CD4-positive, alpha-beta memory T cell (primary cell): ENCODE measurements around the gene CHRNA4. TPM values are rescaled to one million over a fixed set of nuclear protein-coding genes. Genes with fewer than 3 reads are reported as not detected.

Experiments used
- CTCF ChIA-PET: fragments of 350-600 bp; sonication (Branson Sonifier 250); formaldehyde crosslinking; loops from one replicate; lab custom pipeline; 2021; ENCODE audit warnings: inconsistent platforms; ENCODE audit not compliant: partially characterized antibody; lab: Charles Lee
- POLR2A ChIA-PET: fragments of 350-600 bp; sonication (Branson Sonifier 250); formaldehyde crosslinking; loops from one replicate; lab custom pipeline; 2021; ENCODE audit not compliant: partially characterized antibody; lab: Charles Lee
- DNase-seq, 5 donors: peaks; one replicate each; pipeline versions ENCODE4 v3.0.0 to v3.0.0-alpha.2; 2020 to 2022; ENCODE audit warnings: mixed read lengths in 1 of 5
- H3K27ac ChIP-seq: one replicate; pipeline ENCODE4 v1.7.0; 2013; ENCODE audit warnings: low read depth, low read length
- H3K27me3 ChIP-seq: 2 replicates; pipeline ENCODE4 v1.7.0; 2013; ENCODE audit warnings: mild to moderate bottlenecking, low read length, moderate library complexity; ENCODE audit not compliant: insufficient read depth
- H3K36me3 ChIP-seq: 2 replicates; pipeline ENCODE4 v1.7.0; 2013; ENCODE audit warnings: mild to moderate bottlenecking, low read length, moderate library complexity; ENCODE audit not compliant: insufficient read depth
- H3K4me1 ChIP-seq: 2 replicates; pipeline ENCODE4 v1.7.0; 2013; ENCODE audit warnings: mild to moderate bottlenecking, low read length, moderate library complexity; ENCODE audit not compliant: insufficient read depth
- H3K4me3 ChIP-seq, 2 donors: one replicate each; pipeline ENCODE4 v1.7.0; 2013; ENCODE audit warnings: low read length in 2 of 2, mild to moderate bottlenecking in 1 of 2
- H3K9me3 ChIP-seq, 2 donors: one replicate each; pipeline ENCODE4 v1.7.0; 2013; ENCODE audit warnings: low read length in 2 of 2, control low read depth in 1 of 2; ENCODE audit not compliant: control insufficient read depth in 1 of 2
- H3K27ac Mint-ChIP-seq, 7 donors: one replicate each; pipeline ENCODE4 v1.8.0; 2020 to 2021; ENCODE audit warnings: mixed read lengths in 7 of 7, mild to moderate bottlenecking in 6 of 7, inconsistent platforms in 3 of 7, moderate library complexity in 3 of 7
- H3K27me3 Mint-ChIP-seq, 2 donors: one replicate each; pipeline ENCODE4 v1.8.0; 2020 to 2021; ENCODE audit warnings: mixed read lengths in 2 of 2
- H3K36me3 Mint-ChIP-seq, 2 donors: one replicate each; pipeline ENCODE4 v1.8.0; 2020 to 2021; ENCODE audit warnings: mixed read lengths in 2 of 2, inconsistent platforms in 1 of 2, mild to moderate bottlenecking in 1 of 2
- H3K4me1 Mint-ChIP-seq, 4 donors: one replicate each; pipeline ENCODE4 v1.8.0; 2020 to 2021; ENCODE audit warnings: mixed read lengths in 4 of 4, mild to moderate bottlenecking in 1 of 4
- H3K4me3 Mint-ChIP-seq, 8 donors: one replicate each; pipeline ENCODE4 v1.8.0; 2020 to 2021; ENCODE audit warnings: mixed read lengths in 8 of 8, mild to moderate bottlenecking in 7 of 8, moderate library complexity in 6 of 8, inconsistent platforms in 3 of 8
- H3K9me3 Mint-ChIP-seq, 8 donors: one replicate each; pipeline ENCODE4 v1.8.0; 2020 to 2021; ENCODE audit warnings: mixed read lengths in 8 of 8, mild to moderate bottlenecking in 5 of 8, inconsistent platforms in 3 of 8, moderate library complexity in 1 of 8
- intact Hi-C: fragments of 100-400 bp; cut with micrococcal nuclease; formaldehyde crosslinking; loops from one replicate; pipeline ENCODE4 v1.15.1; 2023
- polyA plus RNA-seq, 2 donors: library from polyadenylated mRNA; unstranded; fragments of 300-500 nt; fragmentation: Illumina TruSeq; gene quantifications; one replicate each; pipeline ENCODE4 v1.2.3, GENCODE V29; 2021
- total RNA-seq, 2 experiments: library from RNA; stranded (reverse); gene quantifications; one replicate each; pipeline ENCODE4 v1.2.3, GENCODE V29; 2021

CHRNA4 gene
- total and polyA plus RNA-seq, 4 experiments from 2014 or later: not detected

DNA sequence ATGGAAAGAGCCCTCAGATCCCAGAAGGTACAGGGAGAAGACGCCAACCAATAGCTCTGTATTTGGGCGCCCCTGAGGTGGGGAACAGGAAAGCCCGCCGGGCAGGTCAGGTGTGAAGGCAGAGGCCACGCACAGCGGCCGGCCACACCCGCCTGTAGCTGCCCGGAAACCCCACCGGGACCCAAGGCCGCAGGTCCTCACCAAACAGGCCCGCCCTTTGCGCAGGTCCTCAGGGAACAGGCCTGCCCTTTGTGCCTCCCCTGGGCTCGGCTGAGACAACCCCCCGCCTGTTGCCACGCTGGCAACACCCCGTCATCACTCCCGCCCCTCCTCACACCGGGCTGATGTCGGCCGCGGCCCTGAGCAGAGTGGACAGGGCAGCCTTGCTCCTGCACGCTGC, 44.9 kb upstream of the CHRNA4 start:
- Mint-ChIP-seq H3K4me1 (peaks cover 0 to 5% (median 1%) of the 10 kb centered on the region in 4 donors), H3K9me3 (peaks cover 0 to 2% (median 0%) of the 10 kb centered on the region in 8 donors), H3K36me3 (no peaks in the 10 kb centered on the region), H3K27ac (no peak overlapping the region), H3K27me3 (peaks cover 0 to 2% of the 10 kb centered on the region in 2 donors), H3K4me3 (no peak overlapping the region)
- Histone ChIP-seq H3K27me3 (no peaks in the 10 kb centered on the region), H3K4me3 (no peak overlapping the region), H3K27ac (no peak overlapping the region), H3K9me3 (no peaks in the 10 kb centered on the region), H3K4me1 (no peaks in the 10 kb centered on the region), H3K36me3 (no peaks in the 10 kb centered on the region)
- ChIA-PET POLR2A (no interaction called here), CTCF (no interaction called here)
- DNase-seq: no peak
- intact Hi-C loops: no loop called here

DNA sequence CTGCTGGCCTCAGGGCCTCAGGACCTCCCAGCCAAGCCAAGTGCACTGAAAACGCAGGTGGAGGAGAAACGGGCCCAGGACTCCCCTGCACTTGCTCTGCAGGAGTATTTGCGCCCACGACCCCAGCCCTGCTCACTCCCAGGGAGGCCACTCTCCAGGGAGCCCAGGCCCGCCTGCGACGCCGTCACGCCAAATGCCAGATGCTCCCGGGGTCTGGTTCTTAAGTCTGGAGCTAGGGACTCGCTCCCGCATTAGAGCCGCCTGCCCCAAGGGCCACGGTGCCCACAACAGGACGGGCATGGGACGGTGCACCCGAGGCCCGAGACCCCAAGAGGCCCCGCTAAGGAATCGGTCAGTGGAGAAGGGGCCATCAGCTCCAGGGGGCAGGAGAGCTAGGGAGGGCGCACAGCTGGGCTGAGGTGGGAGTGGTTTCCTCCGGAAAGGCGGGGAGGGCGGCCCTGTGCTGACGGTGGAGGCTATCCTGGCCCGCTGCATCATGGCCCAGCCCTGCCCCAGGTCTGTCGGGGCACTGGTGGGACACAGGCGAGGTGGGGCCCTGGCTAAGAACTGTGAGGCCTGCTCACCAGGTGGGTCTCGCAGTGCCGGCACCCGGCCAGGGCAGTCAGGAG, 44.1 kb upstream of the CHRNA4 start:
- Histone ChIP-seq H3K27ac (no peak overlapping the region), H3K9me3 (no peaks in the 10 kb centered on the region), H3K27me3 (no peaks in the 10 kb centered on the region), H3K36me3 (no peaks in the 10 kb centered on the region), H3K4me1 (no peaks in the 10 kb centered on the region), H3K4me3 (no peak overlapping the region)
- Mint-ChIP-seq H3K27ac (no peak overlapping the region), H3K27me3 (peaks cover 2 to 5% of the 10 kb centered on the region in 2 donors), H3K9me3 (peaks cover 0 to 2% (median 0%) of the 10 kb centered on the region in 8 donors), H3K4me3 (no peak overlapping the region), H3K36me3 (no peaks in the 10 kb centered on the region), H3K4me1 (peaks cover 0 to 5% (median 1%) of the 10 kb centered on the region in 4 donors)
- CTCF ChIA-PET: no interaction called here
- POLR2A ChIA-PET: no interaction called here
- DNase-seq: no peak
- intact Hi-C loops: no loop called here

DNA sequence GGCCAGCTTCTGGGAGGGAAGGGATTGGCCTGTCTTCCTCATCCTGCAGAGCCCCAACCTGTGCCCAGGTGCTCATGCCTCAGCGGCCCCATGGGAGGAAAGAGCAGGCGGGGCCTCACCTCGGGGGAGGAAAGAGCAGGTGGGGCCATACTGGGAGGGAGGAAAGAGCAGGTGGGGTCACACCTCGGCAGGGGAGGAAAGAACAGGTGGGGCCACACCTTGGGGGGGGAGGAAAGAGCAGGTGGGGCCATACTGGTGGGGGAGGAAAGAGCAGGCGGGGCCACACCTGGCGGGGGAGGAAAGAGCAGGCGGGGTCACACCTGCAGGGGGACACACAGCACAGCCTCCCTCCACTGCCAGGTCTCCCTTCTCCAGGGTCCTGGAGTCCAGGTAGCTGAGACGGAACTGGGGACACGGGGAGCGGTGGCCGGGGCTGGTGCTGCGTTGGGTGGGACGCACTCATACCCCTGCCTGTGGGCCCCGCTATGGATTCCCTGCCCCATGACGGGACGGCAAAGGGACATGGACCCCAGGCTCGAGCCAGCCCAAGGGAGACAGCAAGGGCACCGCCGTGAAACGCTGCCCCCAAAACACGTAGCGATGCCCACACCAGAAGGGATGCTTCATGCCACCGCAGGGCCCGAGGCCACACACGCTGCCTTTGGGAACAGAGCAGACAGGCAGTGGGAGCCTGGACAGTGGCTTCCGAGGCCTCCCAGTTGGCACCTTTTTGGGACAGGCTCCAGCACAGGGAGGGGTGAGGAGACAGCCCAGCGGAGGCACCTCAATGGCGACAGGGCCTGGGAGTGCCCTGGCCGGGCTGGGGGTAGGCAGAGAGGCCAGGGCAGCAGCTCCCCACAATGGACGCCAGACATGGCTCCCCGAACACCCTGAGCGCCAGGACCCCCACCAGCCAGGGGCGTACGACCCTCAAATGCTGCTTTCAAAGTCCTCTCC, 43.3 kb upstream of the CHRNA4 start:
- DNase-seq: no peak
- Mint-ChIP-seq H3K36me3 (no peaks in the 10 kb centered on the region), H3K4me3 (no peak overlapping the region), H3K27ac (no peak overlapping the region), H3K9me3 (peaks cover 0 to 2% (median 0%) of the 10 kb centered on the region in 8 donors), H3K4me1 (peaks cover 0 to 5% (median 1%) of the 10 kb centered on the region in 4 donors), H3K27me3 (peaks cover 2 to 5% of the 10 kb centered on the region in 2 donors)
- intact Hi-C loops: no loop called here
- CTCF ChIA-PET: no interaction called here
- Histone ChIP-seq H3K27me3 (no peaks in the 10 kb centered on the region), H3K36me3 (no peaks in the 10 kb centered on the region), H3K9me3 (no peaks in the 10 kb centered on the region), H3K4me1 (no peaks in the 10 kb centered on the region), H3K27ac (no peak overlapping the region), H3K4me3 (no peak overlapping the region)
- POLR2A ChIA-PET: no interaction called here

DNA sequence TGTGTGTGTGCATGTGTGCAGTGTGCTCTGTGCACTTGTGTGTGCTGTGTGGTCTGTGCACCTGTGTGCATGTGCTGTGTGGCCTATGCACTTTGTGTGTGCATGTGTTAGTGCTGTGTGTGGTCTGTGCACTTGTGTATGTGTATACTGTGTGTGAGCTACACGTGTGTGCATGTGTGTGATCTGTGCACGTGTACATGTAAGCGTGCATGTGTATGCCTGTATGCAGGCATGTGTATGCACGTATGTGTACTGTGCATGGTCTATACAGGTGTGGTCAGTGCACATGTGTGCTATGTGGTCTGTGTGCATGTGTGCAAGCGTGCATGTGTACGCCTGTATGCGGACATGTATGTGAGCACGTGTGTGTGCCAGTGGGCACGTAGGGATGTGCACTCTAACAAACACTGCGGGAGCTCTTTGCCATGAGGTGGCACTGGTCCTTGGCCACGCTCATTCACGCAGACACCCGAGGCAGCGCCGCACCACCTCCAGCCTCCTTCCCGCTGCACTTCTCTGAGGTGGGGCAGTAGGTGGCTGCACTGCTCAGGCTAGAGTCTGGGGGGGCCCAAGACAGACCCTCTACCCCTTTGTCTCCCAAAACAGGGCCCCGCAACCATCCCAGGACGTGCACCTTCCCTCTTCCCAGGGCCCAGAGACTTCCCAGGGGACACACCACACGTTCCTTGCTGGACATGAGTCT, 42.4 kb upstream of the CHRNA4 start:
- intact Hi-C loops: no loop called here
- Mint-ChIP-seq H3K9me3 (no peaks in the 10 kb centered on the region), H3K27ac (no peak overlapping the region), H3K36me3 (no peaks in the 10 kb centered on the region), H3K27me3 (peaks cover 2 to 5% of the 10 kb centered on the region in 2 donors), H3K4me1 (no peaks in the 10 kb centered on the region), H3K4me3 (no peak overlapping the region)
- ChIA-PET POLR2A (no interaction called here), CTCF (no interaction called here)
- no peaks in the 10 kb centered on the region for H3K4me1 ChIP-seq
- DNase-seq: no peak
- H3K27ac ChIP-seq: no peak overlapping the region
- H3K9me3 ChIP-seq: no peaks in the 10 kb centered on the region
- H3K27me3 ChIP-seq: no peaks in the 10 kb centered on the region
- H3K4me3 ChIP-seq: no peak overlapping the region
- H3K36me3 ChIP-seq: no peaks in the 10 kb centered on the region

DNA sequence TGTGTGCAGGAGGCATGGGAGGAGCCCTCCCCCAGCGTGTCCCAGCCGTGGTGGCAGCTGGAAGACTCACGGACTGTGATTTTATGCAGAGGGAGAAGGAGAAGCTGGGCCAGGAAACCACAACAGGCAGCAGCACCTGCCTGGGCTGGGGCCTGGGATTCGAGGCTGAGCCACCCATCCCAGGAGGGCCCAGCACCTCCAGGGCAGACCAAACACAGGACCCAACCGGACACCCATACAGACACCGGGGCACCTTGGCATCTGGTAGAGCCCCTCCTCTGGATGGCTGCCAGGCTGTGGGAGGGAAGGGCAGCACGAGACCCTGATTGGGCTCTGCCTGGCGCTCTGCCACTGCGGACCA, 41.7 kb upstream of the CHRNA4 start:
- H3K36me3 ChIP-seq: no peaks in the 10 kb centered on the region
- Mint-ChIP-seq H3K36me3 (no peaks in the 10 kb centered on the region), H3K9me3 (no peaks in the 10 kb centered on the region), H3K27ac (no peak overlapping the region), H3K27me3 (peaks cover 2 to 5% of the 10 kb centered on the region in 2 donors), H3K4me1 (no peaks in the 10 kb centered on the region), H3K4me3 (no peak overlapping the region)
- no peak for DNase-seq
- CTCF ChIA-PET: no interaction called here
- H3K4me3 ChIP-seq: no peak overlapping the region
- H3K4me1 ChIP-seq: no peaks in the 10 kb centered on the region
- H3K27me3 ChIP-seq: no peaks in the 10 kb centered on the region
- H3K9me3 ChIP-seq: no peaks in the 10 kb centered on the region
- no peak overlapping the region for H3K27ac ChIP-seq
- POLR2A ChIA-PET: no interaction called here
- intact Hi-C loops: no loop called here

DNA sequence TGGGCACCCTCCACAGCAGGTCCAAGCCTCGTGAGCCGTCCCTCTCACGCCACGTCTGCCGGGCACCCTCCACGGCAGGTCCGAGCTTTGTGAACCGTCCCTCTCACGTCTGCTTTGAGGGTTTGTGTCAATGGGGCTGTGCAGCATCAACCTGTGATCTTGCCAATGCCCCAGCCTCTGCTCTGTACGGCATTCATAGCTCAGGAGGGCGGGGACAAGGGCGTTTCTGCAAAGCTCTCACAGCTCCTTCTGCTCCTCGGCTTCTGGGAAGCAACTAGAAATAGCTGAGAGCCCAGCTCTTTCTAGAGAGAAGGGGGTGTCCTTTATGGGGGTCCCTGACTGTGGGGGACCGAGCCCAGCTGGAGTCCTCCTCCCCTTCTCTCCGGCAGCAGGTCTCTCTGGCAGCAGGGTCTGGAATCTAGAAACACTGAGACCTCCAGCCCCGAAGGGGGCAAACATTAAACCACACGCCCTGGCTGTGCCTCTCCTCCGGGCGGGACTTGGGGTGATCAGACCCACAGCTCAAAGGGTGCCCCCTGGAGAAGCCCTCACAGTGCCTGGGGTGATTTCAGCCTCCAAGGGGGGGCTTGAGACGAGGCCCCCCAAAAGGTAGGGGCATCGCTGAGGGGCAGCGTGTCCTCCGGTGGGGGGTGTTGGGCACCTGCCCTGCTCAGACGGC, 41.2 kb upstream of the CHRNA4 start:
- no peaks in the 10 kb centered on the region for H3K36me3 ChIP-seq
- H3K9me3 ChIP-seq: no peaks in the 10 kb centered on the region
- H3K9me3 Mint-ChIP-seq: no peaks in the 10 kb centered on the region
- H3K27ac ChIP-seq: no peak overlapping the region
- H3K4me1 Mint-ChIP-seq: no peaks in the 10 kb centered on the region
- H3K4me3 Mint-ChIP-seq: no peak overlapping the region
- no peaks in the 10 kb centered on the region for H3K36me3 Mint-ChIP-seq
- peaks cover 2 to 5% of the 10 kb centered on the region in 2 donors for H3K27me3 Mint-ChIP-seq
- H3K4me3 ChIP-seq: no peak overlapping the region
- DNase-seq: no peak
- no peaks in the 10 kb centered on the region for H3K27me3 ChIP-seq
- peak overlapping the region in 1 of 7 donors; percentile 54 for H3K27ac Mint-ChIP-seq
- ChIA-PET CTCF (no interaction called here), POLR2A (no interaction called here)
- H3K4me1 ChIP-seq: no peaks in the 10 kb centered on the region
- intact Hi-C loops: no loop called here
